H1 (cell line): ENCODE measurements around the gene LDB1.

Source experiments
- ATF2 ChIP-seq: IDR thresholded peaks from 2 replicates; pipeline ENCODE4 v1.6.1; 2012; ENCODE audit warnings: low read length, inconsistent platforms
- BCL11A ChIP-seq, 2 experiments: IDR thresholded peaks; one replicate each; pipeline ENCODE4 v1.6.1; 2011; ENCODE audit warnings: low read depth in 2 of 2, low read length in 2 of 2, mild to moderate bottlenecking in 2 of 2
- JUND ChIP-seq: IDR thresholded peaks from 2 replicates; pipeline ENCODE4 v1.6.1; 2011; ENCODE audit warnings: mild to moderate bottlenecking, improper control_type of control experiment, low read length
- KDM1A ChIP-seq: fragments of 200-600, 300-600 bp; sonication (generic); IDR thresholded peaks from 2 replicates; pipeline ENCODE4 v1.7.1; 2016; ENCODE audit warnings: mild to moderate bottlenecking, low read length, borderline replicate concordance
- KDM5A ChIP-seq: fragments of 200-600 bp; IDR thresholded peaks from 2 replicates; pipeline ENCODE4 v1.7.1; 2012; ENCODE audit warnings: mild to moderate bottlenecking, low read length, inconsistent platforms, mixed read lengths
- MAX ChIP-seq: IDR thresholded peaks from 2 replicates; pipeline ENCODE4 v1.6.1; 2012; ENCODE audit warnings: inconsistent platforms
- POLR2AphosphoS5 ChIP-seq: IDR thresholded peaks from 2 replicates; pipeline ENCODE4 v1.6.1; 2011; ENCODE audit warnings: low read depth, low read length
- RAD21 ChIP-seq, 2 experiments: IDR thresholded peaks in 1 of 2; conservative IDR thresholded peaks in 1 of 2; 2 replicates each; pipeline ENCODE4 v1.6.1; 2011; ENCODE audit warnings: low read depth in 2 of 2, low read length in 2 of 2, improper control_type of control experiment in 1 of 2, inconsistent platforms in 1 of 2, mild to moderate bottlenecking in 1 of 2, moderate library complexity in 1 of 2
- RXRA ChIP-seq: IDR thresholded peaks from 2 replicates; pipeline ENCODE4 v1.6.1; 2011; ENCODE audit warnings: low read depth, mild to moderate bottlenecking, low read length, moderate library complexity; ENCODE audit not compliant: insufficient read depth
- TEAD4 ChIP-seq: IDR thresholded peaks from 2 replicates; pipeline ENCODE4 v1.6.1; 2012; ENCODE audit warnings: low read depth, low read length, inconsistent platforms, mixed read lengths
- ZNF274 ChIP-seq: IDR thresholded peaks from 2 replicates; pipeline ENCODE4 v1.7.0; 2012; ENCODE audit warnings: low read length, borderline replicate concordance; ENCODE audit errors: extremely low read depth
- TF ChIP-seq, protein P1 (sequence below), 3 experiments: IDR thresholded peaks; 1 replicate in 2 of 3; 2 replicates in 1 of 3; pipeline versions ENCODE4 v1.5.1 to v1.6.1; 2011; ENCODE audit warnings: low read length in 3 of 3, mild to moderate bottlenecking in 3 of 3, inconsistent platforms in 2 of 3, low read depth in 1 of 3, moderate library complexity in 1 of 3; ENCODE audit not compliant: insufficient read depth in 1 of 3; ENCODE audit errors: control extremely low read depth in 1 of 3

- TF ChIP-seq MAX (no peak), KDM5A (no peak), ZNF274 (no peak), KDM1A (no peak), JUND (no peak), TEAD4 (no peak), ATF2 (no peak), RAD21 (IDR thresholded peaks at IDR 0.05 in 1 of 2, conservative IDR thresholded peaks at IDR 0.05 in 1 of 2; ENCODE audit: low read depth in 2 of 2, low read length in 2 of 2) (no peak), BCL11A (IDR thresholded peaks at IDR 0.05; ENCODE audit: low read depth in 2 of 2, low read length in 2 of 2) (no peak), RXRA (no peak), POLR2AphosphoS5 (no peak)
- TF ChIP-seq, protein P1, sequence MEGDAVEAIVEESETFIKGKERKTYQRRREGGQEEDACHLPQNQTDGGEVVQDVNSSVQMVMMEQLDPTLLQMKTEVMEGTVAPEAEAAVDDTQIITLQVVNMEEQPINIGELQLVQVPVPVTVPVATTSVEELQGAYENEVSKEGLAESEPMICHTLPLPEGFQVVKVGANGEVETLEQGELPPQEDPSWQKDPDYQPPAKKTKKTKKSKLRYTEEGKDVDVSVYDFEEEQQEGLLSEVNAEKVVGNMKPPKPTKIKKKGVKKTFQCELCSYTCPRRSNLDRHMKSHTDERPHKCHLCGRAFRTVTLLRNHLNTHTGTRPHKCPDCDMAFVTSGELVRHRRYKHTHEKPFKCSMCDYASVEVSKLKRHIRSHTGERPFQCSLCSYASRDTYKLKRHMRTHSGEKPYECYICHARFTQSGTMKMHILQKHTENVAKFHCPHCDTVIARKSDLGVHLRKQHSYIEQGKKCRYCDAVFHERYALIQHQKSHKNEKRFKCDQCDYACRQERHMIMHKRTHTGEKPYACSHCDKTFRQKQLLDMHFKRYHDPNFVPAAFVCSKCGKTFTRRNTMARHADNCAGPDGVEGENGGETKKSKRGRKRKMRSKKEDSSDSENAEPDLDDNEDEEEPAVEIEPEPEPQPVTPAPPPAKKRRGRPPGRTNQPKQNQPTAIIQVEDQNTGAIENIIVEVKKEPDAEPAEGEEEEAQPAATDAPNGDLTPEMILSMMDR (IDR thresholded peaks at IDR 0.05; ENCODE audit: control extremely low read depth in 1 of 3, insufficient read depth in 1 of 3, low read depth in 1 of 3, low read length in 3 of 3): no peak
These were observed 2.3 kb upstream of the LDB1 start for GRCh38 chr10:102122450-102122849.
